Activated CD4-positive, alpha-beta T cell treated with anti-CD3 and anti-CD28 coated beads for 36 hours (primary cell): ENCODE measurements around the gene ADGRF3. TPM values are rescaled to one million over a fixed set of nuclear protein-coding genes. Genes with fewer than 3 reads are reported as not detected.

Experiments
- ATAC-seq: fragments of 200-7000 bp; cut with Tn5 transposase; one replicate; pipeline ENCODE4 v1.10.0; 2021; ENCODE audit warnings: mild to moderate bottlenecking, moderate library complexity
- CTCF ChIA-PET: fragments of 350-600 bp; sonication (Branson Sonifier 250); formaldehyde crosslinking; loops from one replicate; lab custom pipeline; 2021; ENCODE audit warnings: antibody characterized with exemption; lab: Charles Lee
- POLR2A ChIA-PET: fragments of 350-600 bp; sonication (Branson Sonifier 250); formaldehyde crosslinking; loops from one replicate; lab custom pipeline; 2021; ENCODE audit warnings: antibody characterized with exemption, inconsistent platforms; lab: Charles Lee
- DNase-seq: peaks from one replicate; pipeline ENCODE4 v3.0.0-alpha.2; 2020
- H3K27ac Mint-ChIP-seq: one replicate; pipeline ENCODE4 v1.8.0; 2021; ENCODE audit warnings: mixed read lengths
- H3K27me3 Mint-ChIP-seq: one replicate; pipeline ENCODE4 v1.8.0; 2021; ENCODE audit warnings: mixed read lengths
- H3K36me3 Mint-ChIP-seq: one replicate; pipeline ENCODE4 v1.8.0; 2021; ENCODE audit warnings: low read depth, mixed read lengths
- H3K4me1 Mint-ChIP-seq: one replicate; pipeline ENCODE4 v1.8.0; 2021; ENCODE audit warnings: mixed read lengths
- H3K4me3 Mint-ChIP-seq: one replicate; pipeline ENCODE4 v1.8.0; 2021; ENCODE audit warnings: mild to moderate bottlenecking, moderate library complexity, mixed read lengths
- H3K9me3 Mint-ChIP-seq: one replicate; pipeline ENCODE4 v1.8.0; 2021; ENCODE audit warnings: low read depth, mixed read lengths
- intact Hi-C, 2 experiments: fragments of 100-400 bp; cut with DNase I in 1 of 2; cut with micrococcal nuclease in 1 of 2; formaldehyde crosslinking; loops; one replicate each; pipeline versions ENCODE4 v1.14.2 to v1.15.1; 2022 to 2024; cut with DNase I, micrococcal nuclease
- total RNA-seq, 2 experiments: library from RNA; stranded (reverse); gene quantifications; one replicate each; pipeline ENCODE4 v1.2.3, GENCODE V29; 2021

ADGRF3 gene
- total RNA-seq, 2 experiments from 2014 or later = 3.1 to 4.1 TPM

DNA sequence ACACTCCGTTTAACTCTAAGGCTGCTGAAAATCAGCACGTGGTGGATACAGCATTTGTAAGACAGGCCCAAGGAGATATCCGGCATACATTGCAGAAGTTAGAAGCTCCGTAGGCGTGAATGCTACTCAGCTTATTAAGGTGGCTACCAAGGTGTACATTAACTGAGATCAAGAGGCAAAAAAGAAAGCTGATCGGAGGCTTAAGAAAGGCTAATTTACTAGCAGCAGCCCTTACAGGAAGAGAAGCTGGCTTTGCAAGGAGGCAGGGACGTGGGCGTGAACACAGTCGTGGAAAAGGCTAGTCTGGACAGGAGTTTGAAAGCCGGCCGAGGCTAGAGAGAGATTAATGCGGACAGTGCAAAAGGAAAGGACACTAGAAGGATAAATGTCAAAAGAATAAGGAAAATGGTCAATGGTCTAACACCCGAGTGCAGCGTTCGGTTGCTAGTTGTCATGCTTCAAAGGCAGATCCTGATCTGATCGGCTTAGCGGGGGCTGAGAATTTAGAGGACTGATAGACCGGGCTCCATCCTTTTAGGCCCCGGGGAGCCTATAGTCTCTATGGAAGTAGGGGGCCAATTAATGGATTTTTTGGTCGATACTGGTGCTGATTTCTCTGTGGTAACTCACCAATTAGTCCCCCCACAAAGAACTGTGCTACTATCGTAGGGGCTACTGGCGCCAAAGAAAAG lies 46.2 kb downstream of the ADGRF3 start:
- DNase-seq = peak; percentile 27
- CTCF ChIA-PET = interaction anchor here (1.4 kb wide), 1 partner anchor 57 kb away, joined by 7 read pairs; the partner anchor contains the start of gene HADHA
- no peaks in the 10 kb centered on the region for H3K27me3 Mint-ChIP-seq
- H3K4me1 Mint-ChIP-seq = no peaks in the 10 kb centered on the region
- POLR2A ChIA-PET = interaction anchor here (0.7 kb wide), 1 partner anchor 468 kb away, joined by 3 read pairs; no protein-coding TSS in a partner anchor
- H3K36me3 Mint-ChIP-seq = no peaks in the 10 kb centered on the region
- no peaks in the 10 kb centered on the region for H3K9me3 Mint-ChIP-seq
- peak; percentile 48 for ATAC-seq
- H3K4me3 Mint-ChIP-seq = no peak overlapping the region
- intact Hi-C loops = loop anchor here in 1 of 2 experiments (10.0 kb wide), 1 partner anchor 164 kb away; no protein-coding TSS in a partner anchor
- no peak overlapping the region for H3K27ac Mint-ChIP-seq

DNA sequence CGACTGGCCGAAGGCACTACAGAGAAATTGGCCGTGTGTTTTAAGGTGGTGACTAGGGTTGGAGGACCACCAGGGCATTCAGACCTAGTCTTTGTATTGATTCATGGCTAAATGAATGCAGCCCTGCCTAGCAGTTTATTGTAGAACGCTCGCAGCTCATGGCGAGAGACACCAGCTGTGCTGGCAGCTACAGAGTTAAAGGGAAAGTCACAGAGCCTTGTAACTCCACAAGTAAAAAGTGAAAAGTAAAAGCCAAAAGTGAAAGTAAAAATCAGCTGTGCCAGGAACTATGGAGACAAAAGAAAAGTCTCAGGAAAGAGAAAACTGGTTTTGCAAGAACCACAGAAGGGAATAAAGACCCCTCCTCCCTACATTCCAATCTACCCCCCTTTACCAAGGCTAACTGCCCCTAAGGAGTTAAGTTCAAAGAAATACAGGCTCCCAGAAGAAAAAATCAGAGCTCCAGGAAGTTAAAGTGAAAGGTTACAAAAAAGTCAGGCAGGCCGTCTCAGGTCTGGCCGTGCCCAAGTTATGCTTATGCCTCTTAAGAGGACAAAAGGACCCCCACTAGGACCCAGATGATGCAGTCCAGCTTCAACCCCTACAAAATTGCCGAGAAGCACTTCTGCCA lies 47.0 kb downstream of the ADGRF3 start:
- Mint-ChIP-seq H3K27me3 (no peaks in the 10 kb centered on the region), H3K36me3 (no peaks in the 10 kb centered on the region), H3K9me3 (no peaks in the 10 kb centered on the region), H3K4me1 (no peaks in the 10 kb centered on the region), H3K27ac (no peak overlapping the region), H3K4me3 (no peak overlapping the region)
- intact Hi-C loops = loop anchor here (1.0 to 10.0 kb wide), 4 partner anchors 33 to 165 kb away; partner anchors contain the start of genes HADHA (in 2 of the 2), HADHB (in 2 of the 2), ADGRF3 (in 1 of the 2) and SELENOI (in 1 of the 2)
- DNase-seq = peak; percentile 51
- peak; percentile 56 for ATAC-seq
- CTCF ChIA-PET = interaction anchor here (1.4 kb wide), 1 partner anchor 56 kb away, joined by 7 read pairs; the partner anchor contains the start of gene HADHA
- POLR2A ChIA-PET = interaction anchor here (1.1 kb wide), 1 partner anchor 45 kb away, joined by 4 read pairs; no protein-coding TSS in a partner anchor

DNA sequence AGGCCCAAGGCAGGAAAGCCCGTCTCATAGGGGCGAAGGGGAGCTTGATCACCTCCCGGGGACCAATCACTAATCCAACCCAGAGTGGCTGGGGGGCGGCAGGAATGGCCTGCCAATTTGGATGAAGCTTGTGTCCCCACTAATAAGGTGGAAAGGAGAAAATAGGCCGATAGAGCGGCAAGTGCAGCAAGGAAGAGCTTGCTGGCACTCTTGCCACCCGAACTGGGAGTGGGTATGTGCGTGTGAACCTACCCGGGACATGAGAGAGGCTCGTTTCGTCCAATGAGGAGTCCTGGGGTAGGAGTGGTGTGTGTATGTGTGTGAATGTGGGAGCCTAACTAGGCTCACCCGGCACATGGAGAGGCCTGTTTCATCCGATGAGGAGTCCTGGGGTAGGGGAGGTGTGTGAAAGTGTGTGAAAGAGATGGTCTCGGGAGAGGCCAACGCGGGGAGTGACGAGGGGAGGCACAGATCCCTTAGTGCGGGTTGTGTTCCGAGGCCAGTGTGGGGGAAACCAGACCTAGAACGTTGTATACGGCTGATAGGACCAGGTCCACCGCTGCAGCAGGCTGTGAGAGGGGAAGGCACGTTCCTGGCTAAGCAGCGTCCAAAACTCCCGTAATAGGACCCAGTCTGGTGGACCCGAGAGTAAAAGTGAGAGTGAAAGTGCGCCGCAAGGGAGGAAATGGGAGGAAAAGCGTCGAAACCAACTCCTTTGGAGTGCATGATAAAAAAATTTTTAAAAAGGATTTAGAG lies 47.8 kb downstream of the ADGRF3 start:
- POLR2A ChIA-PET = interaction anchor here (1.1 kb wide), 1 partner anchor 46 kb away, joined by 4 read pairs; no protein-coding TSS in a partner anchor
- DNase-seq (peak; percentile 57), ATAC-seq (peak; percentile 69)
- H3K4me1 Mint-ChIP-seq = no peaks in the 10 kb centered on the region
- no peaks in the 10 kb centered on the region for H3K9me3 Mint-ChIP-seq
- CTCF ChIA-PET = interaction anchor here (0.7 to 0.8 kb wide), 2 partner anchors 89 to 640 kb away, joined by 3 read pairs; no protein-coding TSS in a partner anchor
- no peaks in the 10 kb centered on the region for H3K27me3 Mint-ChIP-seq
- H3K27ac Mint-ChIP-seq = no peak overlapping the region
- no peaks in the 10 kb centered on the region for H3K36me3 Mint-ChIP-seq
- no peak overlapping the region for H3K4me3 Mint-ChIP-seq
- intact Hi-C loops = loop anchor here (1.0 to 5.0 kb wide), 3 partner anchors 33 to 55 kb away; partner anchors contain the start of genes HADHA (in 2 of the 2), HADHB (in 2 of the 2), ADGRF3 (in 1 of the 2) and SELENOI (in 1 of the 2)

DNA sequence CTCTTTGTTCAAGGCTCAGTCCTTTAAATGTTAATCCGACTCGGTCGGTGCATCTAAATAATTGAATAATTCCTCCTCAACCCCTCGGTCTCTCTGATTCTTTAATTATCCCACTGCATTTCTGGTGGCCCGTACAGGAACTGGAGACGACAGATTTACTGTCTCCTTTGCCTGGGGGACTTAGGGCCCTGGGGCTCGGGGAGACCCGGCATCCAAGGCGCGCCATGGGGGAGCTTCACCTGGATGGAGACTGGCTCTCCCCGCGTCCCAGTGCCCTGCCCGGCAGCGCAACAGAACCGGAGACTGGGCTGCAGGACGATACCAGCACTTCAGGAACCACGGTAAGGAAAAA lies 48.3 kb downstream of the ADGRF3 start:
- H3K27me3 Mint-ChIP-seq = no peaks in the 10 kb centered on the region
- H3K36me3 Mint-ChIP-seq = no peaks in the 10 kb centered on the region
- no peak overlapping the region for H3K4me3 Mint-ChIP-seq
- ATAC-seq (no peak), DNase-seq (no peak)
- H3K4me1 Mint-ChIP-seq = no peaks in the 10 kb centered on the region
- ChIA-PET CTCF (interaction anchor here (0.7 to 0.8 kb wide), 2 partner anchors 90 to 641 kb away, joined by 3 read pairs; no protein-coding TSS in a partner anchor), POLR2A (no interaction called here)
- no peaks in the 10 kb centered on the region for H3K9me3 Mint-ChIP-seq
- H3K27ac Mint-ChIP-seq = no peak overlapping the region
- intact Hi-C loops = loop anchor here in 1 of 2 experiments (5.0 kb wide), 1 partner anchor 34 kb away; no protein-coding TSS in a partner anchor

DNA sequence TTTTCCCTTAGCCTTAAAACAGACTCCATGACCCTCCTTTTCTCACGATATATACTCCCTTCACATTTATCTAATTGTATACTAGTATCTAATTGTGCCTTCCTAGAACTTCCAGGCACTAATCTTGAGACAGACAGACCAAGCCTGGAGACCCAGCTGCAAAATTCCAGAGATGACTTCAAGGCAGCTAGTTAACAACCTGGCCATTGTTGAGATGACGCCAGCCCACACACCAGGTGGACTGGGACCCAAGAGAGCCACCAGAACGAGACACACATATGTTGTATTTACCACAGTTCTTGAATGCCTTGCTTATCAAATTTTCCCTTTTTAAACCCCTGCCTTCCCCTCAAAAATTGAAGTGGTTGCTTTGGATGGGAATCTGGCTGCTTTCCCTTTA lies 49.5 kb downstream of the ADGRF3 start:
- DNase-seq (no peak), ATAC-seq (no peak)
- Mint-ChIP-seq H3K27me3 (no peaks in the 10 kb centered on the region), H3K9me3 (no peaks in the 10 kb centered on the region), H3K27ac (no peak overlapping the region), H3K4me1 (peaks cover 5% of the 10 kb centered on the region), H3K4me3 (no peak overlapping the region), H3K36me3 (no peaks in the 10 kb centered on the region)
- CTCF ChIA-PET = no interaction called here
- intact Hi-C loops = loop anchor here in 1 of 2 experiments (5.0 kb wide), 1 partner anchor 35 kb away; no protein-coding TSS in a partner anchor
- POLR2A ChIA-PET = interaction anchor here (0.7 kb wide), 1 partner anchor 84 kb away, joined by 3 read pairs; no protein-coding TSS in a partner anchor

DNA sequence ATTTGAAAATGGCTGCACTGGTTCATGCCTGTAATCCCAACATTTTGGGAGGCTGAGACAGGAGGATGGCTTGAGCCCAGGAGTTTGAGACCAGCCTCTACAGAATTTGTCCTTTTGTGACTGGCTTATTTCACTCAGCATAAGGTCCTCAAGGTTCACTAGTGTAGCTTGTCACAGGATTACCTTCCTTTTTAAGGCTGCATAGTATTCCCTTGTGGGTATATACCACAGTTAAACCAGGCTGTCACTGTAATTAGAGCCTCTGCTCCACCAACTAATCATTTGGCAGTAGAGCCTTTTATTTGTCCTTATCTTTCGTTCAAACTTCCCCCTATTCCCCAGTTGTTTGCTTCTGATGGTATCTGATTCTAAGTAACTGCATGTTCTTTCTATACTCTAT lies 51.1 kb downstream of the ADGRF3 start:
- DNase-seq (no peak), ATAC-seq (no peak)
- no peaks in the 10 kb centered on the region for H3K36me3 Mint-ChIP-seq
- no peak overlapping the region for H3K27ac Mint-ChIP-seq
- H3K4me3 Mint-ChIP-seq = no peak overlapping the region
- intact Hi-C loops = loop anchor here in 1 of 2 experiments (5.0 kb wide), 1 partner anchor 37 kb away; no protein-coding TSS in a partner anchor
- no peaks in the 10 kb centered on the region for H3K9me3 Mint-ChIP-seq
- ChIA-PET CTCF (no interaction called here), POLR2A (no interaction called here)
- H3K27me3 Mint-ChIP-seq = no peaks in the 10 kb centered on the region
- peaks cover 5% of the 10 kb centered on the region for H3K4me1 Mint-ChIP-seq

DNA sequence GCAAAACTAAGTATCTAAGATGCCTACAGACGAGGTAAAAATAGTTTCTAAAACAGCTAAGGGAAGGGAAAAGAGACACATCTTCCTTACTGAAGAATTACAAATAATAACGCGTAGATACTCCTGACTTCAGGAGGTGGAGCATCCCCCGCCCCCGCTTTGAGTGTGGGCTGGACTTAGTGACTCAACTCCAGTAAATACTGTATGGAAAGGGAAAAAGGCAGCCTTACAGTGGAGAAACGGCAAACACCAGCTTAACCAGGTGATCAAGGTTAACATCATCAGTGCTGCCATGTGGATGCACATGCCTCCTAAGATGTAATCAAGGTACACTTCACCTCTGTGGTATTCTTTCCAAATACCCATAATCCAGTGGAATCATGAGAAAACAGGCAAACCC lies 53.9 kb downstream of the ADGRF3 start:
- H3K4me1 Mint-ChIP-seq = peaks cover 5% of the 10 kb centered on the region
- CTCF ChIA-PET = no interaction called here
- no peak for ATAC-seq
- H3K27me3 Mint-ChIP-seq = no peaks in the 10 kb centered on the region
- no peak for DNase-seq
- H3K4me3 Mint-ChIP-seq = no peak overlapping the region
- H3K27ac Mint-ChIP-seq = peak overlapping the region; percentile 31
- peaks cover 8% of the 10 kb centered on the region for H3K36me3 Mint-ChIP-seq
- POLR2A ChIA-PET = interaction anchor here (0.6 kb wide), 1 partner anchor 14 kb away, joined by 3 read pairs; no protein-coding TSS in a partner anchor
- H3K9me3 Mint-ChIP-seq = no peaks in the 10 kb centered on the region
- intact Hi-C loops = no loop called here

DNA sequence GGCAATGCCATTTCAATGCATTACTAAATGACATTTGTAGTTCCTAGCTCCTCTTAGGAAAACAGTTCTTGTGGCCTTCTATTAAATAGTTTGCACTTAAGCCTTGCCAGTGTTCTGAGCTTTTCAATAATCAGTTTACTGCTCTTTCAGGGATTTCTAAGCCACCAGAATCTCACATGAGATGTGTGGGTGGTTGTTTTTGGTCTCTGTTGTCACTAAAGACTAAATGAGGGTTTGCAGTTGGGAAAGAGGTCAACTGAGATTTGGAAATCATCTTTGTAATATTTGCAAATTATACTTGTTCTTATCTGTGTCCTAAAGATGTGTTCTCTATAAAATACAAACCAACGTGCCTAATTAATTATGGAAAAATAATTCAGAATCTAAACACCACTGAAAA lies 56.6 kb downstream of the ADGRF3 start:
- Mint-ChIP-seq H3K9me3 (no peaks in the 10 kb centered on the region), H3K36me3 (peaks cover 20% of the 10 kb centered on the region), H3K4me3 (no peak overlapping the region), H3K27me3 (no peaks in the 10 kb centered on the region), H3K4me1 (peaks cover 5% of the 10 kb centered on the region), H3K27ac (no peak overlapping the region)
- ATAC-seq (no peak), DNase-seq (no peak)
- intact Hi-C loops = no loop called here
- CTCF ChIA-PET = interaction anchor here (1.5 kb wide), 1 partner anchor 15 kb away, joined by 4 read pairs; no protein-coding TSS in a partner anchor
- POLR2A ChIA-PET = no interaction called here

DNA sequence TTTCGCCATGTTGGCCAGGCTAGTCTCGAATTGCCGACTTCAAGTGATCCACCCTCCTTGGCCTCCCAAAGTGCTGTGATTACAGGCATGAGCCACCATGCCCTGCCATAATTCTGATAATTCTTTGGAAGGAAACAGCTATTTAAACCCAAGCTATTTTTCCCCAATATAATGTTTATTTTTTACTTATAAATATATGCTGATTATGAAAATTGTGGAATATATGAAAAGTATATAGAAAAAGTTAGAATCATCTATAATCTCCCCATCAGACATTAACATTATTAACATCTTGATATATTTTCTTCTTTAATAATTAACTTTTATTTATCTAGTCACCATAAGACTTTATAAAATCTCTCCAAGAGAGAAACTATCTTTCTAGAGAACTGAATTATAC lies 60.7 kb downstream of the ADGRF3 start:
- CTCF ChIA-PET = no interaction called here
- intact Hi-C loops = no loop called here
- POLR2A ChIA-PET = no interaction called here
- ATAC-seq (no peak), DNase-seq (no peak)
- Mint-ChIP-seq H3K36me3 (peaks cover 39% of the 10 kb centered on the region), H3K27ac (no peak overlapping the region), H3K4me3 (no peak overlapping the region), H3K9me3 (no peaks in the 10 kb centered on the region), H3K27me3 (no peaks in the 10 kb centered on the region), H3K4me1 (no peaks in the 10 kb centered on the region)

DNA sequence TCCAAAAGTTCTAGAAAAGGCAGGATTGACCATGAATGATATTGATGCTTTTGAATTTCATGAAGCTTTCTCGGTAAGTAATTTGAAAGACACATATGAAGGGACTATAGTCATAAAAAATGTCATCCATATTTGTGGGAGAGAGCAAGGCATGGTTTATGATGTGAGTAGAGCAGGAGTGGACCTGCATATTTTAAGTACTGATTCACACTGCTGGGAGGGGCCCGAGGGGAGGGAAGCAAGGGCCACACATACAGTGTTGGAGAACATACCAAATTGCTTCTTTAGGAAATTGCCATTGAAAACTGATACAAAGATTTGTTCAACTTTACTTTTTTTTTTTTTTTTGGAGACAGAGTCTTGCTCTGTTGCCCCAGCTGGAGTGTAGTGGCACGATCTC lies 62.5 kb downstream of the ADGRF3 start:
- Mint-ChIP-seq H3K4me1 (no peaks in the 10 kb centered on the region), H3K9me3 (no peaks in the 10 kb centered on the region), H3K4me3 (no peak overlapping the region), H3K27ac (no peak overlapping the region), H3K36me3 (peaks cover 41% of the 10 kb centered on the region), H3K27me3 (no peaks in the 10 kb centered on the region)
- ATAC-seq (no peak), DNase-seq (no peak)
- ChIA-PET CTCF (interaction anchor here (1.1 kb wide), 1 partner anchor 9 kb away, joined by 3 read pairs; no protein-coding TSS in a partner anchor), POLR2A (no interaction called here)
- intact Hi-C loops = no loop called here

DNA sequence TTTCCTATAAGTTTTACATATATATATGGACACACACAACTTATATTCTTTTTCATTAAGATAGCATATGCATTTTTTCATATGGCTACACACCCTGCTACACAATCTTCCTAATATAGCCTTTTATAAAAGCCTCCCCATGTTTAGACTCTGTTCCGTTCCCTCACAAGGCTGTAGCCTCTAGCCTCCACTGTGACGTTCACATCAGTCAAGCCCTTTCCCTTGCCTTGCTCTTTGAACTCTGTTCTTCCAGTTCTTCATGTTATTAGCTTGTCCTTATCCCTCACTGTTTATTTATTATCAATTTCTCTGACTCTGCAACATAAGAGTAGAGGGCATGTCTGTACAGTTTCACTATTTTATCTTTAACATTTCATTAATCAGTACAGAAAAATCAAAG lies 63.0 kb downstream of the ADGRF3 start:
- intact Hi-C loops = no loop called here
- Mint-ChIP-seq H3K27me3 (no peaks in the 10 kb centered on the region), H3K4me3 (no peak overlapping the region), H3K9me3 (no peaks in the 10 kb centered on the region), H3K36me3 (peaks cover 41% of the 10 kb centered on the region), H3K27ac (no peak overlapping the region), H3K4me1 (no peaks in the 10 kb centered on the region)
- ChIA-PET CTCF (no interaction called here), POLR2A (no interaction called here)
- ATAC-seq (no peak), DNase-seq (no peak)
